Measurements from ENCODE around the gene KDSR.

Gene KDSR

GRCh38 chr18:63321291-63321690 lies 45.7 kb downstream of the KDSR start:
- no peak for DNase-seq (ENCODE audit: low spot score)

GRCh38 chr18:63320975-63321265 lies 46.1 kb downstream of the KDSR start:
- DNase-seq (ENCODE audit: low spot score): no peak

GRCh38 chr18:63320123-63320974 lies 46.7 kb downstream of the KDSR start:
- peak; percentile 89 for DNase-seq (ENCODE audit: low spot score)

GRCh38 chr18:63319383-63320122 lies 47.5 kb downstream of the KDSR start, which contains the start of gene BCL2:
Gene BCL2 (minus strand): TSS chr18:63319769.
- DNase-seq (ENCODE audit: low spot score): peak; percentile 62

- DNase-seq (ENCODE audit: low spot score): no peak
Observed at GRCh38 chr18:63318889-63319382, 48.1 kb downstream of the KDSR start.

- no peak for DNase-seq (ENCODE audit: low spot score)
Observed at GRCh38 chr18:63317982-63318888, 48.8 kb downstream of the KDSR start.

- DNase-seq (ENCODE audit: low spot score): no peak
Observed at GRCh38 chr18:63317556-63317946, 49.5 kb downstream of the KDSR start.

GRCh38 chr18:63316612-63317555 lies 50.1 kb downstream of the KDSR start:
- DNase-seq (ENCODE audit: low spot score): no peak

- DNase-seq (ENCODE audit: low spot score): no peak
Observed at GRCh38 chr18:63315876-63316275, 51.1 kb downstream of the KDSR start.

- no peak for DNase-seq (ENCODE audit: low spot score)
Observed at GRCh38 chr18:63315131-63315662, 51.8 kb downstream of the KDSR start.

- DNase-seq (ENCODE audit: low spot score): no peak
Observed at GRCh38 chr18:63314062-63314790, 52.8 kb downstream of the KDSR start.

- DNase-seq (ENCODE audit: low spot score): no peak
Observed at GRCh38 chr18:63313396-63313917, 53.5 kb downstream of the KDSR start.

GRCh38 chr18:63312737-63313395 lies 54.1 kb downstream of the KDSR start:
- DNase-seq (ENCODE audit: low spot score): no peak

- no peak for DNase-seq (ENCODE audit: low spot score)
Observed at GRCh38 chr18:63312019-63312409, 55.0 kb downstream of the KDSR start.

GRCh38 chr18:63311118-63312018 lies 55.6 kb downstream of the KDSR start:
- no peak for DNase-seq (ENCODE audit: low spot score)

GRCh38 chr18:63309422-63309821 lies 57.6 kb downstream of the KDSR start:
- DNase-seq (ENCODE audit: low spot score): no peak

GRCh38 chr18:63307551-63308200 lies 59.3 kb downstream of the KDSR start:
- no peak for DNase-seq (ENCODE audit: low spot score)

Measured in globus pallidus (tissue), 1 donor.